Calu3 (cell line): ENCODE results near the gene ACOX1. TPM values are rescaled to one million over a fixed set of nuclear protein-coding genes. Genes with fewer than 3 reads are reported as not detected.
A peak's percentile ranks its signal among the peaks of the same experiment; 100 is the strongest.

Experiments used
- BruUV-seq: library from RNA; stranded (reverse); fragments of 400-500 nt; replicated peaks from 2 replicates; lab custom pipeline; 2021; lab: Mats Ljungman, UMichigan
- CTCF ChIA-PET: fragments of 300-600 bp; sonication (Branson Sonifier 250); formaldehyde crosslinking; loops from one replicate; lab custom pipeline; 2022; ENCODE audit warnings: antibody characterized with exemption; lab: Charles Lee
- DNase-seq: peaks from one replicate; pipeline ENCODE4 v3.0.0; 2022
- H3K27ac Mint-ChIP-seq: one replicate; pipeline ENCODE4 v1.8.0; 2022; ENCODE audit warnings: mixed read lengths; ENCODE audit not compliant: unreplicated experiment
- H3K27me3 Mint-ChIP-seq: one replicate; pipeline ENCODE4 v1.8.0; 2022; ENCODE audit warnings: mixed read lengths; ENCODE audit not compliant: unreplicated experiment
- H3K36me3 Mint-ChIP-seq: one replicate; pipeline ENCODE4 v1.8.0; 2022; ENCODE audit warnings: mild to moderate bottlenecking, moderate library complexity, mixed read lengths; ENCODE audit not compliant: insufficient read depth, unreplicated experiment
- H3K4me1 Mint-ChIP-seq: one replicate; pipeline ENCODE4 v1.8.0; 2022; ENCODE audit warnings: mild to moderate bottlenecking, low read depth, mixed read lengths; ENCODE audit not compliant: unreplicated experiment
- H3K4me3 Mint-ChIP-seq: one replicate; pipeline ENCODE4 v1.8.0; 2022; ENCODE audit warnings: mild to moderate bottlenecking, low read depth, moderate library complexity, mixed read lengths; ENCODE audit not compliant: unreplicated experiment
- H3K9me3 Mint-ChIP-seq: one replicate; pipeline ENCODE4 v1.8.0; 2022; ENCODE audit warnings: low read depth, mixed read lengths; ENCODE audit not compliant: unreplicated experiment
- CTCF ChIP-seq: fragments of 200-600 bp; IDR thresholded peaks from one replicate; pipeline ENCODE4 v1.8.0; 2022; ENCODE audit warnings: antibody characterized with exemption; ENCODE audit not compliant: unreplicated experiment
- intact Hi-C: fragments of 100-400 bp; cut with micrococcal nuclease; formaldehyde crosslinking; loops from one replicate; pipeline ENCODE4 v1.10.0; 2022; ENCODE audit not compliant: unreplicated experiment
- total RNA-seq: library from RNA; stranded (reverse); gene quantifications from 2 replicates; pipeline ENCODE4 v1.2.3, GENCODE V29; 2022

ACOX1 gene
- total RNA-seq, 1 experiment from 2014 or later: 53.1 TPM

DNA sequence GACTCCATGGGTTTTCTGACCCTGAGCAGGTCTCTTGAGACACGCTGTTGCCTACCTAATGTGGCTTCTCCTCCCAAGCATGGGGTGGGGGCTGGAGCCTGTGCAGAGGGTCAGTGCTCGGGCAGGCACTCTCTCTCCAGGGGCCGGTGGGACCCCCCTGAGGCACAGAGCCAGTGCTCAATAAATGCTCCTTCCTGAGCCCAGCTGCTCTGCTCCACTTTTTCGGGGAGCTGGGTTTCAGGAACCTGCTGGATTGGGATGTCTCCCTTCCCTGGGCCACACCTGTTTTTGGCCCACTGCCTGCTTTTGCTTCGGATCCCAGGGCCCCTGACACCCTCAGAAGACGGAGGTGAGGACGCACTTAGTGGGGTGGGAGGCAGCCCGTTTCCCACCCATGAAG is 80.9 kb downstream of the ACOX1 start:
- no peak for DNase-seq
- Mint-ChIP-seq H3K27ac (no peak overlapping the region), H3K9me3 (no peaks in the 10 kb centered on the region), H3K36me3 (peaks cover 43% of the 10 kb centered on the region), H3K4me1 (peaks cover 12% of the 10 kb centered on the region), H3K4me3 (no peak overlapping the region), H3K27me3 (no peaks in the 10 kb centered on the region)
- intact Hi-C loops: no loop called here
- CTCF ChIA-PET: no interaction called here
- TF ChIP-seq CTCF: no peak
- no TSS peak for BruUV-seq

- TSS peak; percentile 55 for BruUV-seq
- CTCF ChIA-PET: interaction anchor here (1.1 to 2.1 kb wide), 4 partner anchors 22 to 133 kb away, joined by 3 to 9 read pairs (median 6); partner anchors contain the start of gene WBP2
- Mint-ChIP-seq H3K27me3 (no peaks in the 10 kb centered on the region), H3K36me3 (peaks cover 43% of the 10 kb centered on the region), H3K9me3 (no peaks in the 10 kb centered on the region), H3K27ac (no peak overlapping the region), H3K4me3 (peak overlapping the region; percentile 65), H3K4me1 (peaks cover 12% of the 10 kb centered on the region)
- no peak for TF ChIP-seq CTCF
- intact Hi-C loops: no loop called here
- DNase-seq: no peak
Measured at GRCh38 chr17:75897160-75898019, 81.6 kb downstream of the ACOX1 start.

DNA sequence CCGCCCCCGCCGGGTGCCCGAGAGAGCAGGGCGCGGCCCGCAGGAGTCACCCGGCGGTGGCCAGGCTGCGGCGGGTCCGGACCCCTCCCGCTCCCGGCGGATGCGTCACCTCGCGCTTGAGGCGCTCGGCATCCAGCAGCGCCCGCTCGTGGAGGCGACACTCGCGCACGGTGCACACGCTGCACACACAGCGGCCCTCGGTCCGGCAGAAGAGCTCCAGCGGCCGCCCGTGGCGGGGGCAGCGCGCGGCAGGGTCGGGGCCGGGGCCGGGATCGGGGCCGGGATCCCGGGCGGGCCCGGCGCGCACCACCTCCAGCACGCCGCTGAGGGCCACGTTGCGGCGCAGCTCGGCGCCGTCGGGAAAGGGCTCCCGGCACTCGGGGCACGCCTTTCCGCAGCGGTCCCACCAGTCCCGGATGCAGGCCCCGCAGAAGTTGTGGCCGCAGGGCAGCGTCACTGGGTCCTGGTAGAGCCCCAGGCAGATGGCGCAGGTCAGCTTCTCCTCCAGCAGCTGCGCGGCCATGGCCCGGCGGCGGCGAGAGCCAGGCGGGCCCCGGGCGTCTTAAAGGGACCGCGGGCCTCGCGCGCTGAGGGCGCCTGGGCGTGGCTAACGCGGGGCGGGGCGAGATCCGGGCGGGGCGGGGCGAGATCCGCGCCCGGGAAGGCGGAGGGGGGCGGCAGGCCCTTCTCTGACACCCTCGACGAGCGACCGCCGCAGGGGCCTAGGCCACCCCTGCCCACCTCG is 82.4 kb downstream of the ACOX1 start, which contains the start of gene TRIM65:
TRIM65 (minus strand) TSS at position 537 of the 745 bp plus-strand sequence; CDS start at position 523, 14 bp downstream.
- TF ChIP-seq CTCF: no peak
- peaks cover 12% of the 10 kb centered on the region for H3K4me1 Mint-ChIP-seq
- H3K9me3 Mint-ChIP-seq: no peaks in the 10 kb centered on the region
- peak within 1 kb of the TSS; percentile 22 for H3K27ac Mint-ChIP-seq
- intact Hi-C loops: no loop called here
- DNase-seq: peak; percentile 74
- H3K36me3 Mint-ChIP-seq: peaks cover 49% of the 10 kb centered on the region
- H3K27me3 Mint-ChIP-seq: no peaks in the 10 kb centered on the region
- BruUV-seq: no TSS peak
- peak within 1 kb of the TSS; percentile 65 for H3K4me3 Mint-ChIP-seq
- CTCF ChIA-PET: interaction anchor here (0.5 to 2.1 kb wide), 6 partner anchors 21 to 133 kb away, joined by 3 to 9 read pairs (median 4); partner anchors contain the start of gene WBP2

- peak; percentile 39 for DNase-seq
- H3K4me1 Mint-ChIP-seq: peaks cover 12% of the 10 kb centered on the region
- H3K36me3 Mint-ChIP-seq: peaks cover 41% of the 10 kb centered on the region
- no TSS peak for BruUV-seq
- TF ChIP-seq CTCF: peak; percentile 25
- H3K27ac Mint-ChIP-seq: peak overlapping the region; percentile 22
- H3K27me3 Mint-ChIP-seq: no peaks in the 10 kb centered on the region
- intact Hi-C loops: no loop called here
- peak overlapping the region; percentile 65 for H3K4me3 Mint-ChIP-seq
- CTCF ChIA-PET: interaction anchor here (0.5 to 2.1 kb wide), 5 partner anchors 20 to 97 kb away, joined by 3 to 9 read pairs (median 5); partner anchors contain the start of gene WBP2
- no peaks in the 10 kb centered on the region for H3K9me3 Mint-ChIP-seq
Measured at GRCh38 chr17:75895370-75896155, 83.4 kb downstream of the ACOX1 start.
